ENCODE data around the gene TP53INP2. TPM values are rescaled to one million over a fixed set of nuclear protein-coding genes. Genes with fewer than 3 reads are reported as not detected.

The TP53INP2 gene
- total and polyA plus RNA-seq, 2 experiments from 2014 or later = 2.7 to 3.3 TPM

- H3K4me1 Mint-ChIP-seq = peaks cover 10% of the 10 kb centered on the region; the same call in 2 of the 3 replicates
- no peaks in the 10 kb centered on the region for H3K9me2 ChIP-seq (ENCODE audit: insufficient read depth)
- H2AFZ ChIP-seq = peak overlapping the region; percentile 93
- H3K36me3 Mint-ChIP-seq (ENCODE audit: low read depth) = no peaks in the 10 kb centered on the region
- H3K27ac ChIP-seq (ENCODE audit: low read depth) = no peak overlapping the region
- H3K4me3 Mint-ChIP-seq = peak overlapping the region; percentile 83
- H3F3A ChIP-seq (replicated peaks; ENCODE audit: low read depth) = 0 out of 2 replicates have a peak, but pooled peaks cover 5% of the 10 kb centered on the region
- no peaks in the 10 kb centered on the region; the same call in 2 of the 3 replicates for H3K9me3 Mint-ChIP-seq
- H3K27me3 Mint-ChIP-seq (ENCODE audit: insufficient read depth, low read depth, poor library complexity) = peaks cover 33% of the 10 kb centered on the region
- no peaks in the 10 kb centered on the region for H4K20me1 ChIP-seq (replicated peaks; ENCODE audit: insufficient read depth)
- H3K4me3 ChIP-seq = peak overlapping the region; percentile 94
- H3K27ac Mint-ChIP-seq = no peak overlapping the region
- no peak for DNase-seq (ENCODE audit: low spot score)
- no peak for ATAC-seq
- H3K4me1 ChIP-seq (ENCODE audit: insufficient read depth) = peaks cover 10% of the 10 kb centered on the region; the same call in 1 of the 2 replicates
- no peaks in the 10 kb centered on the region for H3K36me3 ChIP-seq (ENCODE audit: insufficient read depth)
- TF ChIP-seq JUNB (IDR thresholded peaks at IDR 0.05; ENCODE audit: unreplicated experiment) (no peak), EZH2phosphoT487 (IDR thresholded peaks at IDR 0.05; ENCODE audit: unreplicated experiment) (no peak), STAT1 (IDR thresholded peaks at IDR 0.05; ENCODE audit: unreplicated experiment) (no peak), CTCF (conservative IDR thresholded peaks at IDR 0.05; ENCODE audit: low read depth in 2 of 2) (no peak), POLR2AphosphoS5 (IDR thresholded peaks at IDR 0.05; ENCODE audit: low read depth) (no peak), ETS1 (IDR thresholded peaks at IDR 0.05) (no peak), ZNF462 (CRISPR knock-in tag; IDR thresholded peaks at IDR 0.05) (no peak), NANOG (IDR thresholded peaks at IDR 0.05; ENCODE audit: borderline replicate concordance) (no peak), EZH2 (IDR thresholded peaks at IDR 0.05; ENCODE audit: low read depth, unreplicated experiment) (no peak), CREB1 (CRISPR knock-in tag; IDR thresholded peaks at IDR 0.05; ENCODE audit: low read depth) (no peak), ZNF114 (CRISPR knock-in tag; IDR thresholded peaks at IDR 0.05) (no peak), REST (IDR thresholded peaks at IDR 0.05; ENCODE audit: unreplicated experiment) (no peak), ZNF331 (CRISPR knock-in tag; IDR thresholded peaks at IDR 0.05; ENCODE audit: low read depth) (no peak)
- H3K27me3 ChIP-seq (ENCODE audit: insufficient read depth) = peaks cover 25% of the 10 kb centered on the region
- H3K4me2 ChIP-seq = peak overlapping the region; percentile 95
- H3K79me2 ChIP-seq (replicated peaks; ENCODE audit: insufficient read depth) = no peaks in the 10 kb centered on the region
Observed at GRCh38 chr20:34710568-34710839, 6.4 kb downstream of the TP53INP2 start.
